GM23338 (cell line): ENCODE measurements around the gene NDUFB4. TPM values are rescaled to one million over a fixed set of nuclear protein-coding genes. Genes with fewer than 3 reads are reported as not detected.

Experiments used
- ATAC-seq: fragments of 200-7000 bp; cut with Tn5 transposase; 3 replicates; pipeline ENCODE4 v1.9.1; 2020
- DNase-seq: peaks from one replicate; pipeline ENCODE4 v3.0.0-alpha.2; 2015; ENCODE audit warnings: low spot score
- H2AFZ ChIP-seq: fragments of 200-600 bp; sonication (generic); 2 replicates; pipeline ENCODE4 v1.8.0; 2016; ENCODE audit warnings: antibody characterized with exemption, mild to moderate bottlenecking, moderate library complexity
- H3F3A ChIP-seq: fragments of 200-600 bp; sonication (generic); replicated peaks from 2 replicates; pipeline ENCODE4 v1.8.0; 2017; ENCODE audit warnings: antibody characterized with exemption, mixed run types, low read depth
- H3K27ac ChIP-seq: fragments of 200-600 bp; sonication (generic); 2 replicates; pipeline ENCODE4 v1.6.1; 2016; ENCODE audit warnings: low read depth
- H3K27me3 ChIP-seq: fragments of 200-600 bp; sonication (generic); 2 replicates; pipeline ENCODE4 v1.8.0; 2016; ENCODE audit warnings: mild to moderate bottlenecking, mixed run types, moderate library complexity; ENCODE audit not compliant: insufficient read depth
- H3K36me3 ChIP-seq: fragments of 200-600 bp; sonication (generic); 2 replicates; pipeline ENCODE4 v1.8.0; 2016; ENCODE audit warnings: mild to moderate bottlenecking; ENCODE audit not compliant: insufficient read depth
- H3K4me1 ChIP-seq: fragments of 200-600 bp; sonication (generic); 2 replicates; pipeline ENCODE4 v1.8.0; 2016; ENCODE audit warnings: mild to moderate bottlenecking, moderate library complexity; ENCODE audit not compliant: insufficient read depth
- H3K4me2 ChIP-seq: fragments of 200-600 bp; sonication (generic); 2 replicates; pipeline ENCODE4 v1.7.1; 2017; ENCODE audit warnings: mixed run types
- H3K4me3 ChIP-seq: fragments of 200-600 bp; sonication (generic); 2 replicates; pipeline ENCODE4 v1.6.1; 2016; ENCODE audit warnings: mixed run types
- H3K79me2 ChIP-seq: fragments of 200-600 bp; sonication (generic); replicated peaks from 2 replicates; pipeline ENCODE4 v1.8.0; 2017; ENCODE audit warnings: mild to moderate bottlenecking; ENCODE audit not compliant: insufficient read depth
- H3K9me2 ChIP-seq: fragments of 200-600 bp; sonication (generic); 2 replicates; pipeline ENCODE4 v1.8.0; 2017; ENCODE audit not compliant: insufficient read depth
- H4K20me1 ChIP-seq: fragments of 200-600 bp; sonication (generic); replicated peaks from 2 replicates; pipeline ENCODE4 v1.8.0; 2017; ENCODE audit warnings: mild to moderate bottlenecking; ENCODE audit not compliant: insufficient read depth
- H3K27ac Mint-ChIP-seq: 2 replicates; pipeline ENCODE4 v1.8.0; 2020; ENCODE audit warnings: inconsistent platforms, mild to moderate bottlenecking, moderate library complexity, mixed read lengths
- H3K27me3 Mint-ChIP-seq: 3 replicates; pipeline ENCODE4 v1.8.0; 2022; ENCODE audit warnings: low read depth, mild to moderate bottlenecking, moderate library complexity, mixed read lengths, inconsistent platforms; ENCODE audit not compliant: insufficient read depth, poor library complexity
- H3K36me3 Mint-ChIP-seq: 3 replicates; pipeline ENCODE4 v1.8.0; 2021; ENCODE audit warnings: low read depth, mild to moderate bottlenecking, inconsistent platforms, moderate library complexity, mixed read lengths
- H3K4me1 Mint-ChIP-seq: 3 replicates; pipeline ENCODE4 v1.8.0; 2020; ENCODE audit warnings: mild to moderate bottlenecking, inconsistent platforms, mixed read lengths
- H3K4me3 Mint-ChIP-seq: 3 replicates; pipeline ENCODE4 v1.8.0; 2021; ENCODE audit warnings: moderate library complexity, mild to moderate bottlenecking, inconsistent platforms, mixed read lengths
- H3K9me3 Mint-ChIP-seq: 3 replicates; pipeline ENCODE4 v1.8.0; 2020; ENCODE audit warnings: moderate library complexity, mild to moderate bottlenecking, inconsistent platforms, mixed read lengths
- CREB1 ChIP-seq: fragments of 250-450 bp; sonication (Bioruptor Pico); IDR thresholded peaks from 2 replicates; pipeline ENCODE4 v1.5.0; 2020; ENCODE audit warnings: low read depth, mild to moderate bottlenecking, moderate library complexity
- CTCF ChIP-seq, 2 experiments: fragments of 200-600 bp in 1 of 2; sonication (generic) in 1 of 2; conservative IDR thresholded peaks; 2 replicates each; pipeline versions ENCODE4 v1.5.1 to v1.6.1; 2016 to 2017; ENCODE audit warnings: antibody characterized with exemption in 2 of 2, low read depth in 2 of 2, mild to moderate bottlenecking in 2 of 2, moderate library complexity in 1 of 2
- POLR2AphosphoS5 ChIP-seq: IDR thresholded peaks from 2 replicates; pipeline ENCODE4 v1.6.1; 2016; ENCODE audit warnings: antibody characterized with exemption, low read depth
- STAT1 ChIP-seq: IDR thresholded peaks from one replicate; pipeline ENCODE4 v1.6.1; 2016; ENCODE audit warnings: antibody characterized with exemption; ENCODE audit not compliant: unreplicated experiment
- ZNF331 ChIP-seq: fragments of 250-450 bp; sonication (Bioruptor Pico); IDR thresholded peaks from 2 replicates; pipeline ENCODE4 v1.5.0; 2020; ENCODE audit warnings: low read depth, mild to moderate bottlenecking, moderate library complexity
- polyA plus RNA-seq: library from polyadenylated mRNA; unstranded; fragments of >200 nt; fragmentation: Nextera tagmentation; extraction: Ambion mirVana; gene quantifications from 2 replicates; pipeline ENCODE4 v1.2.1, GENCODE V29; 2016
- total RNA-seq: library from RNA; depleted of rRNA; stranded (reverse); fragments of >200 nt; shearing (Covaris generic); gene quantifications from 2 replicates; pipeline ENCODE4 v1.2.3, GENCODE V29; 2014
- TF ChIP-seq, protein P1 (sequence below): fragments of 250-450 bp; sonication (Bioruptor Pico); IDR thresholded peaks from 2 replicates; pipeline ENCODE4 v1.5.0; 2020; ENCODE audit warnings: mild to moderate bottlenecking, moderate library complexity

The NDUFB4 gene
- total and polyA plus RNA-seq, 2 experiments from 2014 or later, result 199 to 716 TPM

DNA sequence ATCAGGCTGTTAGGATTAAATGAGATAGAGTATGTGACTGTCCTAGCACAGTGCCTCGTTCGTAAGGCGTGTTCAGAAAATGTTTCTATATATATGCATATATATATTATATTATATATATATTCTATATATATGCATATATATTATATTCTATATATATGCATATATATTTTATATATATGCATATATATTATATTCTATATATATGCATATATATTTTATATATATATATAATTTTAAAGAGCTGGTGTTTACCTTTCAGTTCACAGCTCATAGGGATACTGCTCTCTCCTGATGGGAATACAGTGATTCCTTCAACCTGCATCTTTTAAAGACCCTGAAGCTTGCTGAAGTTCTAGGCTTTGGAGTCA lies 702 bp downstream of the NDUFB4 start:
- Mint-ChIP-seq H3K27me3 (peaks cover 7% of the 10 kb centered on the region), H3K9me3 (peaks cover 3% of the 10 kb centered on the region; the same call in 1 of the 3 replicates), H3K27ac (peak overlapping the region; percentile 94), H3K4me3 (peak overlapping the region; percentile 88), H3K4me1 (peaks cover 8% of the 10 kb centered on the region), H3K36me3 (peaks cover 13% of the 10 kb centered on the region)
- H4K20me1 ChIP-seq, result no peaks in the 10 kb centered on the region
- TF ChIP-seq POLR2AphosphoS5 (no peak), ZNF331 (no peak), STAT1 (no peak), CTCF (conservative IDR thresholded peaks at IDR 0.05; ENCODE audit: low read depth in 2 of 2) (no peak), CREB1 (CRISPR knock-in tag) (no peak)
- TF ChIP-seq, protein P1, sequence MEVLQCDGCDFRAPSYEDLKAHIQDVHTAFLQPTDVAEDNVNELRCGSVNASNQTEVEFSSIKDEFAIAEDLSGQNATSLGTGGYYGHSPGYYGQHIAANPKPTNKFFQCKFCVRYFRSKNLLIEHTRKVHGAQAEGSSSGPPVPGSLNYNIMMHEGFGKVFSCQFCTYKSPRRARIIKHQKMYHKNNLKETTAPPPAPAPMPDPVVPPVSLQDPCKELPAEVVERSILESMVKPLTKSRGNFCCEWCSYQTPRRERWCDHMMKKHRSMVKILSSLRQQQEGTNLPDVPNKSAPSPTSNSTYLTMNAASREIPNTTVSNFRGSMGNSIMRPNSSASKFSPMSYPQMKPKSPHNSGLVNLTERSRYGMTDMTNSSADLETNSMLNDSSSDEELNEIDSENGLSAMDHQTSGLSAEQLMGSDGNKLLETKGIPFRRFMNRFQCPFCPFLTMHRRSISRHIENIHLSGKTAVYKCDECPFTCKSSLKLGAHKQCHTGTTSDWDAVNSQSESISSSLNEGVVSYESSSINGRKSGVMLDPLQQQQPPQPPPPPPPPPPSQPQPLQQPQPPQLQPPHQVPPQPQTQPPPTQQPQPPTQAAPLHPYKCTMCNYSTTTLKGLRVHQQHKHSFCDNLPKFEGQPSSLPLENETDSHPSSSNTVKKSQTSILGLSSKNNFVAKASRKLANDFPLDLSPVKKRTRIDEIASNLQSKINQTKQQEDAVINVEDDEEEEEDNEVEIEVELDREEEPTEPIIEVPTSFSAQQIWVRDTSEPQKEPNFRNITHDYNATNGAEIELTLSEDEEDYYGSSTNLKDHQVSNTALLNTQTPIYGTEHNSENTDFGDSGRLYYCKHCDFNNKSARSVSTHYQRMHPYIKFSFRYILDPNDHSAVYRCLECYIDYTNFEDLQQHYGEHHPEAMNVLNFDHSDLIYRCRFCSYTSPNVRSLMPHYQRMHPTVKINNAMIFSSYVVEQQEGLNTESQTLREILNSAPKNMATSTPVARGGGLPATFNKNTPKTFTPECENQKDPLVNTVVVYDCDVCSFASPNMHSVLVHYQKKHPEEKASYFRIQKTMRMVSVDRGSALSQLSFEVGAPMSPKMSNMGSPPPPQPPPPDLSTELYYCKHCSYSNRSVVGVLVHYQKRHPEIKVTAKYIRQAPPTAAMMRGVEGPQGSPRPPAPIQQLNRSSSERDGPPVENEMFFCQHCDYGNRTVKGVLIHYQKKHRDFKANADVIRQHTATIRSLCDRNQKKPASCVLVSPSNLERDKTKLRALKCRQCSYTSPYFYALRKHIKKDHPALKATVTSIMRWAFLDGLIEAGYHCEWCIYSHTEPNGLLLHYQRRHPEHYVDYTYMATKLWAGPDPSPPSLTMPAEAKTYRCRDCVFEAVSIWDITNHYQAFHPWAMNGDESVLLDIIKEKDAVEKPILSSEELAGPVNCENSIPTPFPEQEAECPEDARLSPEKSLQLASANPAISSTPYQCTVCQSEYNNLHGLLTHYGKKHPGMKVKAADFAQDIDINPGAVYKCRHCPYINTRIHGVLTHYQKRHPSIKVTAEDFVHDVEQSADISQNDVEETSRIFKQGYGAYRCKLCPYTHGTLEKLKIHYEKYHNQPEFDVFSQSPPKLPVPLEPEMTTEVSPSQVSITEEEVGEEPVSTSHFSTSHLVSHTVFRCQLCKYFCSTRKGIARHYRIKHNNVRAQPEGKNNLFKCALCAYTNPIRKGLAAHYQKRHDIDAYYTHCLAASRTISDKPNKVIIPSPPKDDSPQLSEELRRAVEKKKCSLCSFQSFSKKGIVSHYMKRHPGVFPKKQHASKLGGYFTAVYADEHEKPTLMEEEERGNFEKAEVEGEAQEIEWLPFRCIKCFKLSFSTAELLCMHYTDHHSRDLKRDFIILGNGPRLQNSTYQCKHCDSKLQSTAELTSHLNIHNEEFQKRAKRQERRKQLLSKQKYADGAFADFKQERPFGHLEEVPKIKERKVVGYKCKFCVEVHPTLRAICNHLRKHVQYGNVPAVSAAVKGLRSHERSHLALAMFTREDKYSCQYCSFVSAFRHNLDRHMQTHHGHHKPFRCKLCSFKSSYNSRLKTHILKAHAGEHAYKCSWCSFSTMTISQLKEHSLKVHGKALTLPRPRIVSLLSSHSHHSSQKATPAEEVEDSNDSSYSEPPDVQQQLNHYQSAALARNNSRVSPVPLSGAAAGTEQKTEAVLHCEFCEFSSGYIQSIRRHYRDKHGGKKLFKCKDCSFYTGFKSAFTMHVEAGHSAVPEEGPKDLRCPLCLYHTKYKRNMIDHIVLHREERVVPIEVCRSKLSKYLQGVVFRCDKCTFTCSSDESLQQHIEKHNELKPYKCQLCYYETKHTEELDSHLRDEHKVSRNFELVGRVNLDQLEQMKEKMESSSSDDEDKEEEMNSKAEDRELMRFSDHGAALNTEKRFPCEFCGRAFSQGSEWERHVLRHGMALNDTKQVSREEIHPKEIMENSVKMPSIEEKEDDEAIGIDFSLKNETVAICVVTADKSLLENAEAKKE, result no peak
- H3K79me2 ChIP-seq, result peaks cover 30% of the 10 kb centered on the region
- H3F3A ChIP-seq, result no peaks in the 10 kb centered on the region; the same call in 1 of the 2 replicates
- peak overlapping the region; percentile 82 for H3K4me3 ChIP-seq
- H3K27ac ChIP-seq, result peak overlapping the region; percentile 92; the same call in 1 of the 2 replicates
- peaks cover 16% of the 10 kb centered on the region; the same call in 1 of the 2 replicates for H3K36me3 ChIP-seq
- no peaks in the 10 kb centered on the region for H3K9me2 ChIP-seq
- no peaks in the 10 kb centered on the region for H3K27me3 ChIP-seq
- ATAC-seq, result no peak
- H2AFZ ChIP-seq, result peak overlapping the region; percentile 58; the same call in 1 of the 2 replicates
- peak overlapping the region; percentile 82 for H3K4me2 ChIP-seq
- DNase-seq, result no peak
- peaks cover 8% of the 10 kb centered on the region for H3K4me1 ChIP-seq
